ENCODE results near the gene DNAAF1.

GRCh38 chr16:84109598-84110335, 35.3 kb upstream of the DNAAF1 start:
- no peak for TF ChIP-seq EZH2 (IDR thresholded peaks at IDR 0.05)
- TF ChIP-seq CTCF (IDR thresholded peaks at IDR 0.05), result no peak
